Stimulated activated CD4-positive, alpha-beta T cell treated with anti-CD3 and anti-CD28 coated beads, Interleukin-4, amount 100 ng/mL, for 1 hour (primary cell): Measurements from ENCODE around the gene CUBN.

Source experiments
- DNase-seq: peaks from one replicate; pipeline ENCODE4 v3.0.0-alpha.2; 2020

The CUBN gene

GRCh38 chr10:17066807-17067206 is 62.8 kb downstream of the CUBN start:
- no peak for DNase-seq

- DNase-seq, result no peak
These were observed 63.6 kb downstream of the CUBN start for GRCh38 chr10:17066000-17066399.

GRCh38 chr10:17065273-17065672 is 64.3 kb downstream of the CUBN start:
- DNase-seq, result no peak

GRCh38 chr10:17064435-17064834 is 65.2 kb downstream of the CUBN start:
- no peak for DNase-seq

- no peak for DNase-seq
These were observed 66.6 kb downstream of the CUBN start for GRCh38 chr10:17062955-17063484.

- DNase-seq, result no peak
These were observed 67.1 kb downstream of the CUBN start for GRCh38 chr10:17062493-17062892.

GRCh38 chr10:17062009-17062408 is 67.6 kb downstream of the CUBN start:
- DNase-seq, result no peak

GRCh38 chr10:17061418-17061817 is 68.2 kb downstream of the CUBN start:
- DNase-seq, result no peak

- no peak for DNase-seq
These were observed 69.3 kb downstream of the CUBN start for GRCh38 chr10:17060289-17060688.

GRCh38 chr10:17059197-17059688 is 70.4 kb downstream of the CUBN start:
- DNase-seq, result no peak

GRCh38 chr10:17058093-17058492 is 71.5 kb downstream of the CUBN start:
- no peak for DNase-seq

GRCh38 chr10:17056781-17057428 is 72.7 kb downstream of the CUBN start:
- DNase-seq, result no peak

- no peak for DNase-seq
These were observed 76.1 kb downstream of the CUBN start for GRCh38 chr10:17053513-17053912.

GRCh38 chr10:17053061-17053460 is 76.5 kb downstream of the CUBN start:
- no peak for DNase-seq

- DNase-seq, result no peak
These were observed 77.8 kb downstream of the CUBN start for GRCh38 chr10:17051851-17052250.

- no peak for DNase-seq
These were observed 80.4 kb downstream of the CUBN start for GRCh38 chr10:17049195-17049594.

- DNase-seq, result no peak
These were observed 81.7 kb downstream of the CUBN start for GRCh38 chr10:17047908-17048307.

GRCh38 chr10:17046989-17047388 is 82.6 kb downstream of the CUBN start:
- DNase-seq, result no peak

- no peak for DNase-seq
These were observed 86.0 kb downstream of the CUBN start for GRCh38 chr10:17043586-17043985.

GRCh38 chr10:17041626-17042520 is 87.7 kb downstream of the CUBN start:
- no peak for DNase-seq

- no peak for DNase-seq
These were observed 91.0 kb downstream of the CUBN start for GRCh38 chr10:17038627-17039026.

GRCh38 chr10:17037910-17038309 is 91.7 kb downstream of the CUBN start:
- no peak for DNase-seq

- DNase-seq, result no peak
These were observed 94.2 kb downstream of the CUBN start for GRCh38 chr10:17035446-17035845.
